Upper lobe of right lung (tissue), 1 donor: ENCODE data around the gene MTR. TPM values are rescaled to one million over a fixed set of nuclear protein-coding genes. Genes with fewer than 3 reads are reported as not detected.
"Not testable (repeated sequence)": the region's sequence is repeated elsewhere in the genome, so short reads cannot be mapped to it uniquely, and the experiment has no call there.

Experiments
- ATAC-seq: fragments of 200-7000 bp; cut with Tn5 transposase; one replicate; pipeline ENCODE4 v1.9.1; 2020; ENCODE audit warnings: mild to moderate bottlenecking, moderate library complexity
- DNase-seq: peaks from one replicate; pipeline ENCODE4 v3.0.0-alpha.2; 2020
- H3K27ac ChIP-seq: fragments of 200-600 bp; one replicate; pipeline ENCODE4 v1.8.0; 2022
- H3K27me3 ChIP-seq: fragments of 200-600 bp; one replicate; pipeline ENCODE4 v1.8.0; 2022; ENCODE audit warnings: mild to moderate bottlenecking
- H3K36me3 ChIP-seq: fragments of 200-600 bp; one replicate; pipeline ENCODE4 v1.8.0; 2022
- H3K4me1 ChIP-seq: fragments of 200-600 bp; one replicate; pipeline ENCODE4 v1.8.0; 2022
- H3K4me3 ChIP-seq: fragments of 200-600 bp; one replicate; pipeline ENCODE4 v1.8.0; 2022; ENCODE audit warnings: mild to moderate bottlenecking
- H3K9me3 ChIP-seq: fragments of 200-600 bp; one replicate; pipeline ENCODE4 v1.8.0; 2022
- intact Hi-C: fragments of 100-400 bp; cut with DNase I; formaldehyde crosslinking; loops from one replicate; pipeline ENCODE4 v1.11.0; 2022
- total RNA-seq: library from RNA; stranded (reverse); fragmentation: NEBNext Ultra II Directional; extraction: Animal tissue kit (Norgen Biotek cat#: 25700); gene quantifications from one replicate; pipeline ENCODE4 v1.2.1, GENCODE V29; 2021
- TF ChIP-seq, protein P1 (sequence below): fragments of 200-600 bp; IDR thresholded peaks from one replicate; pipeline ENCODE4 v1.8.0; 2022; ENCODE audit warnings: antibody characterized with exemption
- donor health status: DM: no; HTN: yes; CAD: no; lungs with severe emphysema.

The MTR gene
- total RNA-seq, 1 donor from 2014 or later = 37.9 TPM

DNA sequence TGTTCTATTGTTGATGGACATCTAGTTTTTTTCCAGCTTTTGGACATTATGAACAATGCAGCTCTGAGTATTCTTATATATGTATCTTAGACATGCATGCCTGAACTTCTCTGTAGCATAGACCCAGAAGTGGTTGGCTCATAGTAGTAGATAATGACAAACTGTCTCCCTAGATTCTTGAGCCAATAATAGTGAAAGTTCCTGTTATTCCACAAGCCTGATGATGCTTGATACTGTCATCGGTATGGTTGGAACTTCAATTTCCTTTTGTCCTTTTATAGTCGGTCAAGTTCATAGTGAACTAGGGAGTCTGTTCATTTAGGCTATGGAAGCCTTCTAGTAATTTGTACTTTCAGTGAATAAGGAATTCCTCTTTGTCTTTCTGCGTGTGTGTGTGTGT is 56.8 kb downstream of the MTR start:
- no peak for ATAC-seq
- TF ChIP-seq, protein P1, sequence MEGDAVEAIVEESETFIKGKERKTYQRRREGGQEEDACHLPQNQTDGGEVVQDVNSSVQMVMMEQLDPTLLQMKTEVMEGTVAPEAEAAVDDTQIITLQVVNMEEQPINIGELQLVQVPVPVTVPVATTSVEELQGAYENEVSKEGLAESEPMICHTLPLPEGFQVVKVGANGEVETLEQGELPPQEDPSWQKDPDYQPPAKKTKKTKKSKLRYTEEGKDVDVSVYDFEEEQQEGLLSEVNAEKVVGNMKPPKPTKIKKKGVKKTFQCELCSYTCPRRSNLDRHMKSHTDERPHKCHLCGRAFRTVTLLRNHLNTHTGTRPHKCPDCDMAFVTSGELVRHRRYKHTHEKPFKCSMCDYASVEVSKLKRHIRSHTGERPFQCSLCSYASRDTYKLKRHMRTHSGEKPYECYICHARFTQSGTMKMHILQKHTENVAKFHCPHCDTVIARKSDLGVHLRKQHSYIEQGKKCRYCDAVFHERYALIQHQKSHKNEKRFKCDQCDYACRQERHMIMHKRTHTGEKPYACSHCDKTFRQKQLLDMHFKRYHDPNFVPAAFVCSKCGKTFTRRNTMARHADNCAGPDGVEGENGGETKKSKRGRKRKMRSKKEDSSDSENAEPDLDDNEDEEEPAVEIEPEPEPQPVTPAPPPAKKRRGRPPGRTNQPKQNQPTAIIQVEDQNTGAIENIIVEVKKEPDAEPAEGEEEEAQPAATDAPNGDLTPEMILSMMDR = no peak
- H3K9me3 ChIP-seq = no peaks in the 10 kb centered on the region
- H3K4me1 ChIP-seq = no peaks in the 10 kb centered on the region
- no peak overlapping the region for H3K4me3 ChIP-seq
- H3K36me3 ChIP-seq = peaks cover 74% of the 10 kb centered on the region
- intact Hi-C loops = no loop called here
- DNase-seq = no peak
- H3K27ac ChIP-seq = no peak overlapping the region
- H3K27me3 ChIP-seq = no peaks in the 10 kb centered on the region

DNA sequence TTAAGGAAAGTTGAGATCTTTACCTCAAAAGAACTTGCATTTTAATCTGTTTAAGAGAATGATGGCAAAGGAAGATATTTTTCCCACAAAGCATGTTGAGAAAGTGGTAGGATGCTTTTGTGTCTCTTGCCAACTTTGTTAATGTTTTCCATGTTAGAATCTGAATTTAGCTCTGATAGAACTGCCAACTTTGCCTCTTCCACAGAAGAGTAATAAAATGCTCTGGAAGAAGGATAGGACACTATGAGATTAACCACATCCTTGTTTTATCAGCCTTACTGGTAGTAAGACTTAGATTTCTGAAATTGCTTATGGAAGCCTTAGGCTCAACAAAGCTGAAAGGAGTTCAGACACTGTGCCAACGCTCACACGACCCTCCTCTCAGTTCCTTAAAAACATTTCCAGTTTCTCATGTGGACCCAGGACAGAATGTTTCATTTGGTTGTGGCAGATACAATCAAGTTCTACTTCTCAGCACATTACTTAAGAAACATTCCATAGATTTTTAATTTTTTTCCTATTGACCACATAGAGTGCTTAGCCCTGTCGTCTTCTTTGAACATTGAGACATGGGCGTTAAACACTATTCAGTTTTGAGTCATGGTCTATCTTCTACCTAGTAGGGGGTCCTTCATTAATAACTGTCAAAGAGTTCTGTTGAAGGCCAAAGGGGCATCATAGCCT is 59.0 kb downstream of the MTR start:
- Histone ChIP-seq H3K4me3 (no peak overlapping the region), H3K36me3 (peaks cover 80% of the 10 kb centered on the region), H3K4me1 (no peaks in the 10 kb centered on the region), H3K27ac (no peak overlapping the region), H3K27me3 (no peaks in the 10 kb centered on the region), H3K9me3 (no peaks in the 10 kb centered on the region)
- TF ChIP-seq, protein P1 = no peak
- DNase-seq (no peak), ATAC-seq (no peak)
- intact Hi-C loops = no loop called here

GRCh38 chr1:236854605-236854983 is 59.5 kb downstream of the MTR start:
- H3K9me3 ChIP-seq = no peaks in the 10 kb centered on the region
- TF ChIP-seq, protein P1 = no peak
- H3K4me1 ChIP-seq = no peaks in the 10 kb centered on the region
- peaks cover 86% of the 10 kb centered on the region for H3K36me3 ChIP-seq
- no peak overlapping the region for H3K27ac ChIP-seq
- intact Hi-C loops = no loop called here
- DNase-seq = no peak
- H3K4me3 ChIP-seq = no peak overlapping the region
- H3K27me3 ChIP-seq = no peaks in the 10 kb centered on the region
- ATAC-seq = no peak

DNA sequence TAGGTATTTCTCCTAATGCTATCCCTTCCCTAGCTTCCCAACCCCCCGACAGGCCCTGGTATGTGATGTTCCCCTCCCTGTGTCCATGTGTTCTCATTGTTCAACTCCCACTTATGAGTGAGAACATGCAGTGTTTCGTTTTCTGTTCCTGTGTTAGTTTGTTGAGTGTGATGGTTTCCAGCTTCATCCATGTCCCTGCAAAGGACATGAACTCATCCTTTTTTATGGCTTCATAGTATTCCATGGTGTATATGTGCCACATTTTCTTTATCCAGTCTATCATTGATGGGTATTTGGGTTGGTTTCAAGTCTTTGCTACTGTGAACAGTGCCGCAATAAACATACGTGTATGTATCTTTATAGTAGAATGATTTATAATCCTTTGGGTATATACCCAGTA is 61.6 kb downstream of the MTR start:
- H3K4me1 ChIP-seq, H3K27me3 ChIP-seq, intact Hi-C loops, DNase-seq, H3K4me3 ChIP-seq, H3K9me3 ChIP-seq, H3K27ac ChIP-seq, ATAC-seq: not testable (repeated sequence)
- H3K36me3 ChIP-seq = peaks cover 87% of the 10 kb centered on the region

DNA sequence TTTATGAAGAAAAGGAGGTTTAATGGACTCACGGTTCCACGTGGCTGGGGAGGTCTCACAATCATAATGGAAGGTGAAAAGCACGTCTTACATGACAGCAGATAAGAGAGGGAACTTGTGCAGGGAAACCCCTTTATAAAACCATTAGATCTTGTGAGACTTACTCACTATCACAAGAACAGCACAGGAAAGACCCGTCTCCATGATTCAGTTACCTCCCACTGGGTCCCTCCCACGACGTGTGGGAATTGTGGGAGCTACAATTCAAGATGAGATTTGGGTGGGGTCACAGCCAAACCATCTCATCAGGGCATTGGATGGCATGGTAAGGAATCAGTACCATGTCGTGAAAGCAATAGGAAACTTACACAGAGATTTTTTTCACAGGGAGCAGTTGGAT is 63.1 kb downstream of the MTR start:
- Histone ChIP-seq H3K27ac (no peak overlapping the region), H3K27me3 (no peaks in the 10 kb centered on the region), H3K36me3 (peaks cover 89% of the 10 kb centered on the region), H3K4me1 (no peaks in the 10 kb centered on the region), H3K4me3 (no peak overlapping the region), H3K9me3 (no peaks in the 10 kb centered on the region)
- TF ChIP-seq, protein P1 = no peak
- ATAC-seq = no peak
- DNase-seq = no peak
- intact Hi-C loops = no loop called here

- no peaks in the 10 kb centered on the region for H3K9me3 ChIP-seq
- peaks cover 88% of the 10 kb centered on the region for H3K36me3 ChIP-seq
- no peak for ATAC-seq
- intact Hi-C loops = no loop called here
- TF ChIP-seq, protein P1 = no peak
- no peak for DNase-seq
- no peak overlapping the region for H3K27ac ChIP-seq
- H3K27me3 ChIP-seq = no peaks in the 10 kb centered on the region
- no peak overlapping the region for H3K4me3 ChIP-seq
- no peaks in the 10 kb centered on the region for H3K4me1 ChIP-seq
Measured at GRCh38 chr1:236860101-236860500, 65.0 kb downstream of the MTR start.
